Fibroblast of the conjunctiva (primary cell): ENCODE data around the gene PCDHB5.
"Not testable (repeated sequence)": the region's sequence is repeated elsewhere in the genome, so short reads cannot be mapped to it uniquely, and the experiment has no call there.

Source experiments
- DNase-seq: peaks from one replicate; pipeline ENCODE4 v3.0.0-alpha.2; 2010; ENCODE audit warnings: low read depth

PCDHB5 gene

DNA sequence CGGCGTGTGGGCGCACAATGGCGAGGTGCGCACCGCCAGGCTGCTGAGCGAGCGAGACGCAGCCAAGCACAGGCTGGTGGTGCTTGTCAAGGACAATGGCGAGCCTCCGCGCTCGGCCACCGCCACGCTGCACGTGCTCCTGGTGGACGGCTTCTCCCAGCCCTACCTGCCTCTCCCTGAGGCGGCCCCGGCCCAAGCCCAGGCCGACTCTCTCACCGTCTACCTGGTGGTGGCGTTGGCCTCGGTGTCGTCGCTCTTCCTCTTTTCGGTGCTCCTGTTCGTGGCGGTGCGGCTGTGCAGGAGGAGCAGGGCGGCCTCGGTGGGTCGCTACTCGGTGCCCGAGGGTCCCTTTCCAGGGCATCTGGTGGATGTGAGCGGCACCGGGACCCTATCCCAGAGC lies 17.1 kb downstream of the PCDHB5 start:
- not testable (repeated sequence) for DNase-seq

DNA sequence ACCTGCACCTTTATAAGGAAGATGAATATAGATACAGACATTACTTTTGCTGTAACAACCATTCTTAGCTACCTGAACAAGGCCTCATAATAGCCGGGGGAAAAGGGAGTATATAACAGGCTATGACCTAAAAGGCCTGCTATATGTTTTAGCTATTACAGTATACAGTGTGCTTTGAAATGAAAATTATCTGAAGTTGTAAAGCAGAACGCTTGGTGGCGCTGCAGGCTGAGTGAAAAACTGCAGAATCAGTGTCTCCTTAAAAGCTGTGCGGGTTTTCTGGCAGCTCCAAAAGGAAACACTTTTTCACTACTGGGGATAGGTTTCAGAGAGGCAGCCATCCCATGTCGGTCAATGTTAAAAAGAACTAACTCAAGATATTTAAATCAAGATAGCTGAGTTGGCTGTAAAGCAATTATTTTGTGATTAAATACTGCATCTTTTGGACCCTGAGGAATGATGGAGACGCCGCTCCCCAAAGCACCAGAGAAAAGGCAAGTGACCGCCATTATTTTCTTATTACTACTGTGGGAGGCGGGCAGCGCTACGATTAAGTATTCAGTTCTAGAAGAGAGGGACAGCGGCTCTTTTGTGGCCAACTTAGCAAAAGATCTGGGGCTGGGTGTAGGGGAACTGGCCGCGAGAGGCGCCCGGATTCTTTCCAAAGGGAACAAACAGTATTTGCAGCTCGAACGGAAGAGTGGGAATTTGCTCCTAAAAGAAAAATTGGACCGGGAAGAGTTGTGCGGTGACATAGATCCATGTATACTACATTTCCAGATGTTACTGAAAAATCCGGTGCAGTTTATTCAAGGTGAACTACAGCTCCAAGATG lies 20.8 kb downstream of the PCDHB5 start:
- no peak for DNase-seq

DNA sequence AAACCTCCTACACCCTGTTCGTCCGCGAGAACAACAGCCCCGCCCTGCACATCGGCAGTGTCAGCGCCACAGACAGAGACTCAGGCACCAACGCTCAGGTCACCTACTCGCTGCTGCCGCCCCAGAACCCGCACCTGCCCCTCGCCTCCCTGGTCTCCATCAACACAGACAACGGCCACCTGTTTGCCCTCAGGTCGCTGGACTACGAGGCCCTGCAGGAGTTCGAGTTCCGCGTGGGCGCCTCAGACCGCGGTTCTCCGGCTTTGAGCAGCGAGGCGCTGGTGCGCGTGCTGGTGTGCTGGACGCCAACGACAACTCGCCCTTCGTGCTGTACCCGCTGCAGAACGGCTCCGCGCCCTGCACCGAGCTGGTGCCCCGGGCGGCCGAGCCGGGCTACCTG lies 22.4 kb downstream of the PCDHB5 start:
- DNase-seq, result not testable (repeated sequence)

DNA sequence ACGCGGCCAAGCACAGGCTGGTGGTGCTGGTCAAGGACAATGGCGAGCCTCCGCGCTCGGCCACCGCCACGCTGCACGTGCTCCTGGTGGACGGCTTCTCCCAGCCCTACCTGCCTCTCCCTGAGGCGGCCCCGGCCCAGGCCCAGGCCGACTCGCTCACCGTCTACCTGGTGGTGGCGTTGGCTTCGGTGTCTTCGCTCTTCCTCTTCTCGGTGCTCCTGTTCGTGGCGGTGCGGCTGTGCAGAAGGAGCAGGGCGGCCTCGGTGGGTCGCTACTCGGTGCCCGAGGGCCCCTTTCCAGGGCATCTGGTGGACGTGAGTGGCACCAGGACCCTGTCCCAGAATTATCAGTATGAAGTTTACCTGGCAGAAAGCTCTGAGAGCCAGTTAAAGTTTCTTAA lies 22.9 kb downstream of the PCDHB5 start:
- DNase-seq, result not testable (repeated sequence)

DNA sequence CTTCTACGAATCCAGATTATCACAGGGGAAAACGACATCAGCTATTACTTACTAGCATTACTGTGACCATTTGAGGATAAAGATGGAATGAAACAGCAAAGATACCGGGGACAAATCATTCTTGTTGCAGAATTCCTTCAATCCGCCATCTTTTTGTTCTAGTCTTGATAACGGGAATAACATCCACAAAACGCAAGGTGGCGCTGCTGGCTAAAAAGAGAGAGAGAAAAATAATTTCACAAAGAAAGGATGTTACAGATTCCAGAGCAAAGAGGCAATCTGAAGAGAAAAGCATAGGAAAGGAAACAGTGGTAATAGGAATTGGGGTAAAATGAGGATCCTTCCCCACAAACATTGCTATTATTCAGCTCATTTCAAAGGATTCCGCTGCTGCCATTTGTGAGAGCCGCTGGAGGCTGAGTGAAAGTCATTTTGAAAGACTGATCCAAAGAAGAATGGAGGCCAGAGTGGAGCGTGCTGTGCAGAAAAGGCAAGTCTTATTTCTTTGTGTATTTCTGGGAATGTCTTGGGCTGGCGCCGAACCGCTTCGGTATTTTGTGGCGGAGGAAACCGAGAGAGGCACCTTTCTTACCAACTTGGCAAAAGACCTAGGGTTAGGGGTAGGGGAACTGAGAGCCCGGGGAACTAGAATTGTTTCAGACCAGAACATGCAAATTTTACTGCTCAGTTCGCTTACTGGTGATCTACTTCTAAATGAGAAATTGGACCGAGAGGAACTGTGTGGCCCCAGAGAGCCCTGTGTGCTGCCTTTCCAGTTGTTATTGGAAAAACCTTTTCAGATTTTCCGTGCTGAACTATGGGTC lies 37.6 kb downstream of the PCDHB5 start, which contains the start of gene PCDHB7:
Gene PCDHB7, plus strand, starts transcription at position 264 of the 824 bp plus-strand sequence. Its CDS starts 192 bp downstream, at position 456.
- no peak for DNase-seq

DNA sequence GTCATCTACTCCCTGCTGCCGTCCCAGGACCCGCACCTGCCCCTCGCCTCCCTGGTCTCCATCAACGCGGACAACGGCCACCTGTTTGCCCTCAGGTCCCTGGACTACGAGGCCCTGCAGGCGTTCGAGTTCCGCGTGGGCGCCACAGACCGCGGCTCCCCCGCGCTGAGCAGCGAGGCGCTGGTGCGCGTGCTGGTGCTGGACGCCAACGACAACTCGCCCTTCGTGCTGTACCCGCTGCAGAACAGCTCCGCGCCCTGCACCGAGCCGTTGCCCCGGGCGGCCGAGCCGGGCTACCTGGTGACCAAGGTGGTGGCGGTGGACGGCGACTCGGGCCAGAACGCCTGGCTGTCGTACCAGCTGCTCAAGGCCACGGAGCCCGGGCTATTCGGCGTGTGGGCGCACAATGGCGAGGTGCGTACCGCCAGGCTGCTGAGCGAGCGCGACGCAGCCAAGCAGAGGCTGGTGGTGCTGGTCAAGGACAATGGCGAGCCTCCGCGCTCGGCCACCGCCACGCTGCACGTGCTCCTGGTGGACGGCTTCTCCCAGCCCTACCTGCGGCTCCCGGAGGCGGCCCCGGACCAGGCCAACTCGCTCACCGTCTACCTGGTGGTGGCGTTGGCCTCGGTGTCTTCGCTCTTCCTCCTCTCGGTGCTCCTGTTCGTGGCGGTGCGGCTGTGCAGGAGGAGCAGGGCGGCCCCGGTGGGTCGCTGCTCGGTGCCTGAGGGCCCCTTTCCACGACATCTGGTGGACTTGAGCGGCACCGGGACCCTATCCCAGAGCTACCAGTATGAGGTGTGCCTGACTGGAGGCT lies 39.5 kb downstream of the PCDHB5 start:
- not testable (repeated sequence) for DNase-seq

DNA sequence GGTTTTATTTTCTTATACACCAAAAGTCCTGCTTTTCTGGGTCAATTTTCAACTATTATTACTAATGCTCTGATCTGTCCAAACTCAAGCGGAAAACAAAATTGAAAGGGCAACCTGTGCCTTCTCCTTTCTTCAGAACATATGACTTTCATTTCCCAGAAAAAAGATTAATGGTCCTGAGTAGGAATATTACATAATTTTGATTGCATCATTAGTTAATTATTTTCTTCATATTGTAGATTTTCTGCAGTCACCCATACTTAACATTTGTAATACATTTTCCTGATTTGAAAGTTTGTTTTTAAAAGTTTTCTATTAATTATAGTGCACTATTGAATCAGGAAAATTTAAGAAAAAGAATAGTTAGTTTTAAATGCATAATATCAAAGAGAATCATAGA lies 40.9 kb downstream of the PCDHB5 start:
- DNase-seq, result no peak

DNA sequence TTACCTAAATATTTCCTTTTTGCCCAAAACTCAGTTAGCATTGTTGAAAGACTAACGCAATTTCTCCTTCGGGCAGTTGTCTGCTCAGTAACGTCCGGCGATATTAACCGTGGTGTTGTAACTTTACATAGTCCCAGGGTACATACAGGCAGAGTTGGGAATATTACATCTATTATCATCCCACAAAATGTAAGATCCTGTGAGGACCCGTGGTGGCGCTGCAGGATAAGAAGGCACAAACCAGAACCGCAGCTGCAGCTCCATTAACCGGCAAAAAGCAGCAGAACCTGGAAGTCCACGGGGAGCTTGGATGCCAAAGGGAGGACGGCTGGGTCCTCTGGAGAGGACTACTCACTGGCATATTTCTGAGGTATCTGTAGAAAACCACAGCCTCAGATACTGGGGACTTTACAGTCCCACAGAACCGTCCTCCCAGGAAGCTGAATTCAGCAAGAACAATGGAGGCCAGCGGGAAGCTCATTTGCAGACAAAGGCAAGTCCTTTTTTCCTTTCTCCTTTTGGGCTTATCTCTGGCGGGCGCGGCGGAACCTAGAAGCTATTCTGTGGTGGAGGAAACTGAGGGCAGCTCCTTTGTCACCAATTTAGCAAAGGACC lies 42.7 kb downstream of the PCDHB5 start, which contains the start of gene PCDHB8:
Gene PCDHB8, plus strand, starts transcription at position 214 of the 615 bp plus-strand sequence. Its CDS starts 245 bp downstream, at position 459.
- DNase-seq, result not testable (repeated sequence)

DNA sequence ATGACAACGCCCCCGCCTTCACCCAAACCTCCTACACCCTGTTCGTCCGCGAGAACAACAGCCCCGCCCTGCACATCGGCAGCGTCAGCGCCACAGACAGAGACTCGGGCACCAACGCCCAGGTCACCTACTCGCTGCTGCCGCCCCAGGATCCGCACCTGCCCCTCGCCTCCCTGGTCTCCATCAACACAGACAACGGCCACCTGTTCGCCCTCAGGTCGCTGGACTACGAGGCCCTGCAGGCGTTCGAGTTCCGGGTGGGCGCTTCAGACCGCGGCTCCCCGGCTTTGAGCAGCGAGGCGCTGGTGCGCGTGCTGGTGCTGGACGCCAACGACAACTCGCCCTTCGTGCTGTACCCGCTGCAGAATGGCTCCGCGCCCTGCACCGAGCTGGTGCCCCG lies 44.4 kb downstream of the PCDHB5 start:
- DNase-seq, result not testable (repeated sequence)

DNA sequence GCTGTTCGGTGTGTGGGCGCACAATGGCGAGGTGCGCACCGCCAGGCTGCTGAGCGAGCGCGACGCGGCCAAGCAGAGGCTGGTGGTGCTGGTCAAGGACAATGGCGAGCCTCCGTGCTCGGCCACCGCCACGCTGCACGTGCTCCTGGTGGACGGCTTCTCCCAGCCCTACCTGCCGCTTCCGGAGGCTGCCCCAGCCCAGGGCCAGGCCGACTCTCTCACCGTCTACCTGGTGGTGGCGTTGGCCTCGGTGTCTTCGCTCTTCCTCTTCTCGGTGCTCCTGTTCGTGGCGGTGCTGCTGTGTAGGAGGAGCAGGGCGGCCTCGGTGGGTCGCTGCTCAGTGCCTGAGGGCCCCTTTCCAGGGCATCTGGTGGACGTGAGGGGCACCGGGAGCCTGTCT lies 44.9 kb downstream of the PCDHB5 start:
- not testable (repeated sequence) for DNase-seq

DNA sequence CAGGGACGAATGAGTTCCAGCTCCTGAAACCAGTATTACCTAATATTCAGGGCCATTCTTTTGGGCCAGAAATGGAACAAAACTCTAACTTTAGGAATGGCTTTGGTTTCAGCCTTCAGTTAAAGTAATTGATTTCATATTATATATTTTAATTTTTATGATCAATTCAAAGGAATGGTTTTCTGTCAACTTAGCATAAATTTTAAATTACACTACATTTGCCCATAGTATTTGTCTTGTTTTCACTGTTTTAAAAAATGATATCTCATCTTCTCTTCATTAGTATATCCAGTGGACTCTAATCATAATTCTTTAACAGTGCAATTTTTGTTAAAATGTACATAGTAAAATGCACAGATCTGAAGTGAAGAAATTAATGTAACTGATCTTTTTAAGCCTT lies 45.3 kb downstream of the PCDHB5 start:
- no peak for DNase-seq

DNA sequence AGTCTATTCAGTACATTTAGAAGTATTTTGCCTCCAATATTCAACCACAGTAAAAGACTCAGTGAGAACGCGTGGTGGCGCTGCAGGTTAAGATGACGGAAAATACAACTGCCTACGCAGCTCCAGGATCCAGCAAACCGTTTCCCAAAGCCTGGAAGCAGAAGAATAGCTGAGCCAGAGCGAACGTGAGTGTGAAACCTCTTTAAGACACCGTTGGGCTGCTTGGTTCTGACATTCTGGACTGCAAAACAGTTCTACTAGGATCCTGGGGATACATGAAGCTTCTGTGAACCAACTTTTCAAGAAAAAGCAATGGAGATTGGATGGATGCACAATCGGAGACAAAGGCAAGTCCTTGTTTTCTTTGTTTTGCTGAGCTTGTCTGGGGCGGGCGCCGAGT lies 47.2 kb downstream of the PCDHB5 start, which contains the start of gene PCDHB16:
Gene PCDHB16, plus strand, starts transcription at position 140 of the 400 bp plus-strand sequence. Its CDS starts 173 bp downstream, at position 313.
- no peak for DNase-seq

DNA sequence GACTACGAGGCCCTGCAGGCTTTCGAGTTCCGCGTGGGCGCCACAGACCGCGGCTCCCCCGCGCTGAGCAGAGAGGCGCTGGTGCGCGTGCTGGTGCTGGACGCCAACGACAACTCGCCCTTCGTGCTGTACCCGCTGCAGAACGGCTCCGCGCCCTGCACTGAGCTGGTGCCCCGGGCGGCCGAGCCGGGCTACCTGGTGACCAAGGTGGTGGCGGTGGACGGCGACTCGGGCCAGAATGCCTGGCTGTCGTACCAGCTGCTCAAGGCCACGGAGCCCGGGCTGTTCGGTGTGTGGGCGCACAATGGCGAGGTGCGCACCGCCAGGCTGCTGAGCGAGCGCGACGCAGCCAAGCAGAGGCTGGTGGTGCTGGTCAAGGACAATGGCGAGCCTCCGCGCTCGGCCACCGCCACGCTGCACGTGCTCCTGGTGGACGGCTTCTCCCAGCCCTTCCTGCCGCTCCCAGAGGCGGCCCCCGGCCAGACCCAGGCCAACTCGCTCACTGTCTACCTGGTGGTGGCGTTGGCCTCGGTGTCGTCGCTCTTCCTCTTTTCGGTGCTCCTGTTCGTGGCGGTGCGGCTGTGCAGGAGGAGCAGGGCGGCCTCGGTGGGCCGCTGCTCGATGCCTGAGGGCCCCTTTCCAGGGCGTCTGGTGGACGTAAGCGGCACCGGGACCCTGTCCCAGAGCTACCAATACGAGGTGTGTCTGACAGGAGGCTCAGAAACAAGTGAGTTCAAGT lies 49.3 kb downstream of the PCDHB5 start:
- DNase-seq, result not testable (repeated sequence)

DNA sequence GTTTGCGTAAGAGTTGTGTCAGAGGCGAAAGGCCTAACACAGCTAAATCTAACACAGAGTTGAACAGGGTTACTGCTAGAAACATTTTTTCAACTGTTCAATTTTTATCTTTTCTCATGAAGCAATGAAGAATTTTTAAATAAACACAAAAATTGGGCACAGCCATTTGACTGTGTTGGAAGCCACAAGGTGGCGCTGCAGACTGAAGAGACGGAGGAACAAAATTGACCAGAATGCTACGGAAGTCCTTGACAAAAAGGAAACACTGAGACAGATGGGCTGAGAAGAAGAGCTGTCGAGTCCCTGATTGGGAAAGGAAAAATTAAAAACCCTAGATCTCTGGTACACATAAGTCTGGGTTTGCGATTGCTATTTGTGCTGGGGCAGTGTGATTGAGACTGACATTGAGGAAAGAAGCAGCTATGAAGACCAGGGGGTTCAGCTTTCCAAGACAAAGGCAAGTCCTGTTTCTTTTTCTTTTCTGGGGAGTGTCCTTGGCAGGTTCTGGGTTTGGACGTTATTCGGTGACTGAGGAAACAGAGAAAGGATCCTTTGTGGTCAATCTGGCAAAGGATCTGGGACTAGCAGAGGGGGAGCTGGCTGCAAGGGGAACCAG lies 52.0 kb downstream of the PCDHB5 start, which contains the start of gene PCDHB9:
Gene PCDHB9, plus strand, starts transcription at position 265 of the 616 bp plus-strand sequence. Its CDS starts 158 bp downstream, at position 423.
- DNase-seq, result no peak
